ENCODE data around the gene SMTNL2.

DNA sequence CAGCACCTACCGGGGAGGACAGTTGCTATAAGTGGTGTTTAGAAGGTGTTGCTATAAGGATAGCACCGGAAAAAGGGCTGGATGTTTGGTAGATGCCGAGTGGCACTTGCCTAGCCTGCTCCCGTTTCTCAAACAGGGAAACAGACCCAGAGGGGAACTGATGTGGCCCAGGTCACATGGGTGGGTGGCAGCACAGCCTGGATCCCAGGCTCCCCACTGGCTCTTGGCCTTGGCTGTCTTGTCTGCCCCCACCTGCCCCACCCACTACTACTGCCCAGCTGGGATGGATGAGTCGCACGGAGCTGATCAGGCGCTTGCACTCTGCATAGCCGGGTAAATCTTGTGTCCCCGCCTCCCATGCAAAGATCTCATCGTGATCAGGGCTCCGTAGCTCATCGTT is 7.2 kb downstream of the SMTNL2 start:
- no peak for TF ChIP-seq POLR2AphosphoS5 (IDR thresholded peaks at IDR 0.05)
- TF ChIP-seq, protein P1, sequence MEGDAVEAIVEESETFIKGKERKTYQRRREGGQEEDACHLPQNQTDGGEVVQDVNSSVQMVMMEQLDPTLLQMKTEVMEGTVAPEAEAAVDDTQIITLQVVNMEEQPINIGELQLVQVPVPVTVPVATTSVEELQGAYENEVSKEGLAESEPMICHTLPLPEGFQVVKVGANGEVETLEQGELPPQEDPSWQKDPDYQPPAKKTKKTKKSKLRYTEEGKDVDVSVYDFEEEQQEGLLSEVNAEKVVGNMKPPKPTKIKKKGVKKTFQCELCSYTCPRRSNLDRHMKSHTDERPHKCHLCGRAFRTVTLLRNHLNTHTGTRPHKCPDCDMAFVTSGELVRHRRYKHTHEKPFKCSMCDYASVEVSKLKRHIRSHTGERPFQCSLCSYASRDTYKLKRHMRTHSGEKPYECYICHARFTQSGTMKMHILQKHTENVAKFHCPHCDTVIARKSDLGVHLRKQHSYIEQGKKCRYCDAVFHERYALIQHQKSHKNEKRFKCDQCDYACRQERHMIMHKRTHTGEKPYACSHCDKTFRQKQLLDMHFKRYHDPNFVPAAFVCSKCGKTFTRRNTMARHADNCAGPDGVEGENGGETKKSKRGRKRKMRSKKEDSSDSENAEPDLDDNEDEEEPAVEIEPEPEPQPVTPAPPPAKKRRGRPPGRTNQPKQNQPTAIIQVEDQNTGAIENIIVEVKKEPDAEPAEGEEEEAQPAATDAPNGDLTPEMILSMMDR (IDR thresholded peaks at IDR 0.05 in 8 of 11, conservative IDR thresholded peaks at IDR 0.05 in 3 of 11) = no peak

Measured in spleen (tissue), 7 donors.